Mammary epithelial cell (primary cell): ENCODE results near the gene DAGLA.

Source experiments
- EZH2 ChIP-seq: IDR thresholded peaks from 2 replicates; pipeline ENCODE4 v1.6.1; 2012; ENCODE audit warnings: low read length, inconsistent platforms, borderline replicate concordance
- TF ChIP-seq, protein P1 (sequence below), 2 donors: IDR thresholded peaks in 1 of 2; conservative IDR thresholded peaks in 1 of 2; 2 replicates each; pipeline ENCODE4 v1.5.1; 2011 to 2012; ENCODE audit warnings: inconsistent platforms in 2 of 2, low read length in 2 of 2, mild to moderate bottlenecking in 2 of 2, control low read depth in 1 of 2, low read depth in 1 of 2; ENCODE audit not compliant: insufficient read depth in 1 of 2; ENCODE audit errors: extremely low read depth in 1 of 2

- TF ChIP-seq, protein P1, sequence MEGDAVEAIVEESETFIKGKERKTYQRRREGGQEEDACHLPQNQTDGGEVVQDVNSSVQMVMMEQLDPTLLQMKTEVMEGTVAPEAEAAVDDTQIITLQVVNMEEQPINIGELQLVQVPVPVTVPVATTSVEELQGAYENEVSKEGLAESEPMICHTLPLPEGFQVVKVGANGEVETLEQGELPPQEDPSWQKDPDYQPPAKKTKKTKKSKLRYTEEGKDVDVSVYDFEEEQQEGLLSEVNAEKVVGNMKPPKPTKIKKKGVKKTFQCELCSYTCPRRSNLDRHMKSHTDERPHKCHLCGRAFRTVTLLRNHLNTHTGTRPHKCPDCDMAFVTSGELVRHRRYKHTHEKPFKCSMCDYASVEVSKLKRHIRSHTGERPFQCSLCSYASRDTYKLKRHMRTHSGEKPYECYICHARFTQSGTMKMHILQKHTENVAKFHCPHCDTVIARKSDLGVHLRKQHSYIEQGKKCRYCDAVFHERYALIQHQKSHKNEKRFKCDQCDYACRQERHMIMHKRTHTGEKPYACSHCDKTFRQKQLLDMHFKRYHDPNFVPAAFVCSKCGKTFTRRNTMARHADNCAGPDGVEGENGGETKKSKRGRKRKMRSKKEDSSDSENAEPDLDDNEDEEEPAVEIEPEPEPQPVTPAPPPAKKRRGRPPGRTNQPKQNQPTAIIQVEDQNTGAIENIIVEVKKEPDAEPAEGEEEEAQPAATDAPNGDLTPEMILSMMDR (conservative IDR thresholded peaks at IDR 0.05 in 1 of 2, IDR thresholded peaks at IDR 0.05 in 1 of 2; ENCODE audit: extremely low read depth in 1 of 2, insufficient read depth in 1 of 2, low read depth in 1 of 2, low read length in 2 of 2): no peak
- TF ChIP-seq EZH2: no peak
These were observed 22.5 kb upstream of the DAGLA start for GRCh38 chr11:61657566-61658290.
